HCT116 (cell line): ENCODE data around the gene TAS2R7. TPM values are rescaled to one million over a fixed set of nuclear protein-coding genes. Genes with fewer than 3 reads are reported as not detected.

Experiments
- ATAC-seq: fragments of 200-7000 bp; cut with Tn5 transposase; 2 replicates; pipeline ENCODE4 v1.9.1; 2020; ENCODE audit warnings: mild to moderate bottlenecking, moderate library complexity
- BruUV-seq: library from RNA; stranded (reverse); fragments of 400-500 nt; replicated peaks from 2 replicates; lab custom pipeline; 2021; lab: Mats Ljungman, UMichigan
- CTCF ChIA-PET: fragments of 300-600 bp; sonication (Branson Sonifier 250); formaldehyde crosslinking; loops from one replicate; lab custom pipeline; 2021; ENCODE audit warnings: antibody characterized with exemption; lab: Charles Lee
- POLR2A ChIA-PET: fragments of 300-600, 350-600 bp; sonication (Branson Sonifier 250); formaldehyde crosslinking; loops from one replicate; lab custom pipeline; 2021; ENCODE audit warnings: antibody characterized with exemption; lab: Charles Lee
- RAD21 ChIA-PET, 2 experiments: fragments of 300-600 bp; sonication (Branson Sonifier 250); formaldehyde crosslinking; loops; one replicate each; lab custom pipeline; 2023; ENCODE audit warnings: low total read pairs in 2 of 2; ENCODE audit not compliant: uncharacterized antibody in 2 of 2, unreplicated experiment in 2 of 2, low non-redundant PET in 1 of 2; lab: Charles Lee
- DNase-seq: peaks from one replicate; pipeline ENCODE4 v3.0.0-alpha.2; 2010; ENCODE audit warnings: low read depth, low spot score
- H2AFZ ChIP-seq: fragments of 200-600 bp; shearing (Covaris generic), sonication (generic); 2 replicates; pipeline ENCODE4 v1.6.1; 2017; ENCODE audit warnings: low read depth, mixed run types, mixed read lengths, antibody characterized with exemption, low read length; ENCODE audit not compliant: poor library complexity, severe bottlenecking
- H3K27ac ChIP-seq: 2 replicates; pipeline ENCODE4 v1.5.1; 2012; ENCODE audit warnings: low read depth, low read length
- H3K27me3 ChIP-seq: fragments of 200-600 bp; sonication (generic); 2 replicates; pipeline ENCODE4 v1.6.1; 2016; ENCODE audit warnings: mixed run types, low read length, mixed read lengths; ENCODE audit not compliant: insufficient read depth
- H3K36me3 ChIP-seq, 2 experiments: fragments of 200-500 bp in 1 of 2; fragments of 200-600 bp in 1 of 2; sonication (Bioruptor generic) in 1 of 2; sonication (generic) in 1 of 2; 2 replicates each; pipeline versions ENCODE4 v1.5.1 to v1.6.1; 2014 to 2016; ENCODE audit warnings: low read length in 2 of 2, inconsistent platforms in 1 of 2, mixed read lengths in 1 of 2, mixed run types in 1 of 2; ENCODE audit not compliant: insufficient read depth in 2 of 2, control insufficient read depth in 1 of 2
- H3K4me1 ChIP-seq, 2 experiments: fragments of 200-600 bp in 1 of 2; sonication (generic) in 1 of 2; 2 replicates each; pipeline versions ENCODE4 v1.5.1 to v1.6.1; 2012 to 2017; ENCODE audit warnings: low read length in 2 of 2, inconsistent platforms in 1 of 2, mild to moderate bottlenecking in 1 of 2, mixed read lengths in 1 of 2, mixed run types in 1 of 2, moderate library complexity in 1 of 2; ENCODE audit not compliant: insufficient read depth in 2 of 2, control insufficient read depth in 1 of 2
- H3K4me2 ChIP-seq: fragments of 200-600 bp; sonication (generic); 2 replicates; pipeline ENCODE4 v1.6.1; 2017; ENCODE audit warnings: mixed run types, low read length, mixed read lengths
- H3K4me3 ChIP-seq, 2 experiments: fragments of 200-600 bp in 1 of 2; sonication (generic) in 1 of 2; replicated peaks in 1 of 2; 2 replicates each; pipeline ENCODE4 v1.5.1; 2011 to 2016; ENCODE audit warnings: low read length in 2 of 2, control low read depth in 1 of 2, low read depth in 1 of 2, mild to moderate bottlenecking in 1 of 2, mixed read lengths in 1 of 2, mixed run types in 1 of 2
- H3K79me2 ChIP-seq: fragments of 200-600 bp; sonication (generic); 2 replicates; pipeline ENCODE4 v1.6.1; 2017; ENCODE audit warnings: mild to moderate bottlenecking, mixed run types, low read length, moderate library complexity, mixed read lengths; ENCODE audit not compliant: insufficient read depth
- H3K9ac ChIP-seq: fragments of 200-600 bp; sonication (generic); 2 replicates; pipeline ENCODE4 v1.6.1; 2016; ENCODE audit warnings: low read length, mixed read lengths
- H3K9me2 ChIP-seq: fragments of 200-600 bp; sonication (generic), shearing (Covaris generic); 2 replicates; pipeline ENCODE4 v1.6.1; 2017; ENCODE audit warnings: mixed run types, mild to moderate bottlenecking, moderate library complexity; ENCODE audit not compliant: insufficient read depth
- H3K9me3 ChIP-seq, 2 experiments: fragments of 200-500 bp in 1 of 2; fragments of 200-600 bp in 1 of 2; sonication (Bioruptor generic) in 1 of 2; sonication (generic) in 1 of 2; 2 replicates each; pipeline ENCODE4 v1.6.1; 2014 to 2017; ENCODE audit warnings: low read length in 2 of 2, mixed read lengths in 2 of 2, inconsistent platforms in 1 of 2, low read depth in 1 of 2, mild to moderate bottlenecking in 1 of 2, mixed run types in 1 of 2, moderate library complexity in 1 of 2; ENCODE audit not compliant: control insufficient read depth in 1 of 2, insufficient read depth in 1 of 2
- H4K20me1 ChIP-seq: fragments of 200-600 bp; sonication (generic), shearing (Covaris generic); 2 replicates; pipeline ENCODE4 v1.6.1; 2017; ENCODE audit warnings: mixed run types, mild to moderate bottlenecking, moderate library complexity; ENCODE audit not compliant: insufficient read depth
- CBX3 ChIP-seq: IDR thresholded peaks from 2 replicates; pipeline ENCODE4 v1.6.1; 2012; ENCODE audit warnings: low read depth
- EGR1 ChIP-seq: IDR thresholded peaks from 2 replicates; pipeline ENCODE4 v1.6.1; 2012; ENCODE audit warnings: low read depth
- ELF1 ChIP-seq: IDR thresholded peaks from 2 replicates; pipeline ENCODE4 v1.6.1; 2012; ENCODE audit warnings: low read depth, borderline replicate concordance
- JUND ChIP-seq: IDR thresholded peaks from 2 replicates; pipeline ENCODE4 v1.6.1; 2012
- POLR2A ChIP-seq: IDR thresholded peaks from 2 replicates; pipeline ENCODE4 v1.7.0; 2011; ENCODE audit warnings: borderline replicate concordance; ENCODE audit not compliant: insufficient read depth, insufficient read length; ENCODE audit errors: extremely low read depth
- POLR2AphosphoS5 ChIP-seq: IDR thresholded peaks from 2 replicates; pipeline ENCODE4 v1.6.1; 2011; ENCODE audit warnings: mild to moderate bottlenecking, low read depth, low read length, moderate library complexity
- RAD21 ChIP-seq: IDR thresholded peaks from 2 replicates; pipeline ENCODE4 v1.6.1; 2012; ENCODE audit warnings: low read depth, mild to moderate bottlenecking
- SIN3A ChIP-seq: IDR thresholded peaks from 2 replicates; pipeline ENCODE4 v1.6.1; 2012; ENCODE audit warnings: low read depth
- SP1 ChIP-seq: IDR thresholded peaks from 2 replicates; pipeline ENCODE4 v1.6.1; 2012; ENCODE audit warnings: low read depth
- SRF ChIP-seq: IDR thresholded peaks from 2 replicates; pipeline ENCODE4 v1.6.1; 2012; ENCODE audit warnings: low read depth
- TCF7L2 ChIP-seq: IDR thresholded peaks from 2 replicates; pipeline ENCODE4 v1.7.0; 2011; ENCODE audit warnings: borderline replicate concordance, inconsistent platforms; ENCODE audit not compliant: insufficient read depth, insufficient read length; ENCODE audit errors: extremely low read depth
- YY1 ChIP-seq: IDR thresholded peaks from 2 replicates; pipeline ENCODE4 v1.6.1; 2011; ENCODE audit warnings: low read length, low read depth, moderate library complexity, mild to moderate bottlenecking; ENCODE audit not compliant: insufficient replicate concordance; ENCODE audit errors: extremely low read depth
- ZFX ChIP-seq: fragments of 450-650 bp; IDR thresholded peaks from 2 replicates; pipeline ENCODE4 v1.6.1; 2017
- ZNF274 ChIP-seq: fragments of 200-500 bp; sonication (Bioruptor generic); IDR thresholded peaks from 2 replicates; pipeline ENCODE4 v1.6.1; 2014; ENCODE audit warnings: mild to moderate bottlenecking, low read depth, low read length, inconsistent platforms
- intact Hi-C: fragments of 100-400 bp; cut with micrococcal nuclease; formaldehyde crosslinking; loops from 2 replicates; pipeline ENCODE4 v1.10.0; 2022
- total RNA-seq: library from RNA; stranded (reverse); gene quantifications from one replicate; pipeline ENCODE4 v1.2.1, GENCODE V29; 2021; ENCODE audit not compliant: unreplicated experiment
- TF ChIP-seq, protein P1 (sequence below): IDR thresholded peaks from 2 replicates; pipeline ENCODE4 v1.6.1; 2012
- TF ChIP-seq, protein P2 (sequence below): IDR thresholded peaks from 2 replicates; pipeline ENCODE4 v1.6.1; 2011; ENCODE audit warnings: mild to moderate bottlenecking, low read length, moderate library complexity; ENCODE audit not compliant: insufficient replicate concordance; ENCODE audit errors: extremely low read depth
- TF ChIP-seq, protein P3 (sequence below): IDR thresholded peaks from 2 replicates; pipeline ENCODE4 v1.6.1; 2012

TAS2R7 gene
- total RNA-seq, 1 experiment from 2014 or later = not detected

GRCh38 chr12:10826258-10826657, 23.8 kb upstream of the TAS2R7 start, which contains the start of gene TAS2R10:
Gene TAS2R10, minus strand, starts transcription at chr12:10826358. Its CDS starts 89 bp downstream, at chr12:10826269.
- no peak within 1 kb of the TSS for H3K9ac ChIP-seq
- no peaks in the 10 kb centered on the region for H3K36me3 ChIP-seq
- ATAC-seq (no peak), DNase-seq (no peak)
- ChIA-PET POLR2A (no interaction called here), CTCF (interaction anchor here (0.6 kb wide), 1 partner anchor 98 kb away, joined by 3 read pairs; no protein-coding TSS in a partner anchor), RAD21 (no interaction called here)
- no peak within 1 kb of the TSS for H3K27ac ChIP-seq
- intact Hi-C loops = no loop called here
- no peak within 1 kb of the TSS for H3K4me2 ChIP-seq
- no peaks in the 10 kb centered on the region for H3K79me2 ChIP-seq
- no peak within 1 kb of the TSS for H2AFZ ChIP-seq
- H4K20me1 ChIP-seq = no peaks in the 10 kb centered on the region
- TF ChIP-seq CBX3 (no peak), SIN3A (no peak), YY1 (no peak), ELF1 (no peak), ZNF274 (no peak), EGR1 (no peak), SP1 (no peak), JUND (no peak), POLR2A (no peak), TCF7L2 (no peak), POLR2AphosphoS5 (no peak), SRF (no peak), RAD21 (no peak), ZFX (no peak)
- TF ChIP-seq, protein P1, sequence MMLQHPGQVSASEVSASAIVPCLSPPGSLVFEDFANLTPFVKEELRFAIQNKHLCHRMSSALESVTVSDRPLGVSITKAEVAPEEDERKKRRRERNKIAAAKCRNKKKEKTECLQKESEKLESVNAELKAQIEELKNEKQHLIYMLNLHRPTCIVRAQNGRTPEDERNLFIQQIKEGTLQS = no peak
- TF ChIP-seq, protein P2, sequence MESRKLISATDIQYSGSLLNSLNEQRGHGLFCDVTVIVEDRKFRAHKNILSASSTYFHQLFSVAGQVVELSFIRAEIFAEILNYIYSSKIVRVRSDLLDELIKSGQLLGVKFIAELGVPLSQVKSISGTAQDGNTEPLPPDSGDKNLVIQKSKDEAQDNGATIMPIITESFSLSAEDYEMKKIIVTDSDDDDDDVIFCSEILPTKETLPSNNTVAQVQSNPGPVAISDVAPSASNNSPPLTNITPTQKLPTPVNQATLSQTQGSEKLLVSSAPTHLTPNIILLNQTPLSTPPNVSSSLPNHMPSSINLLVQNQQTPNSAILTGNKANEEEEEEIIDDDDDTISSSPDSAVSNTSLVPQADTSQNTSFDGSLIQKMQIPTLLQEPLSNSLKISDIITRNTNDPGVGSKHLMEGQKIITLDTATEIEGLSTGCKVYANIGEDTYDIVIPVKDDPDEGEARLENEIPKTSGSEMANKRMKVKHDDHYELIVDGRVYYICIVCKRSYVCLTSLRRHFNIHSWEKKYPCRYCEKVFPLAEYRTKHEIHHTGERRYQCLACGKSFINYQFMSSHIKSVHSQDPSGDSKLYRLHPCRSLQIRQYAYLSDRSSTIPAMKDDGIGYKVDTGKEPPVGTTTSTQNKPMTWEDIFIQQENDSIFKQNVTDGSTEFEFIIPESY = no peak
- TF ChIP-seq, protein P3, sequence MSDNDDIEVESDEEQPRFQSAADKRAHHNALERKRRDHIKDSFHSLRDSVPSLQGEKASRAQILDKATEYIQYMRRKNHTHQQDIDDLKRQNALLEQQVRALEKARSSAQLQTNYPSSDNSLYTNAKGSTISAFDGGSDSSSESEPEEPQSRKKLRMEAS = no peak
- BruUV-seq = no TSS peak
- H3K27me3 ChIP-seq = no peaks in the 10 kb centered on the region
- H3K9me2 ChIP-seq = no peaks in the 10 kb centered on the region
- H3K4me3 ChIP-seq = no peak within 1 kb of the TSS
- no peaks in the 10 kb centered on the region for H3K9me3 ChIP-seq
- H3K4me1 ChIP-seq = no peaks in the 10 kb centered on the region
